K562 (cell line): ENCODE results near the gene ANO10. TPM values are rescaled to one million over a fixed set of nuclear protein-coding genes. Genes with fewer than 3 reads are reported as not detected.
A peak's percentile ranks its signal among the peaks of the same experiment; 100 is the strongest.

Source experiments
- CBX8 ChIP-seq: fragments of 200-600 bp; sonication (generic); IDR thresholded peaks from 2 replicates; pipeline ENCODE4 v1.6.1; 2012; ENCODE audit warnings: borderline replicate concordance, mixed run types, low read depth, mild to moderate bottlenecking, moderate library complexity, mixed read lengths, low read length, control low read depth, inconsistent platforms; ENCODE audit not compliant: poor library complexity, severe bottlenecking; ENCODE audit errors: extremely low read depth
- CREB5 ChIP-seq: fragments of 250-450 bp; sonication (Bioruptor Pico); IDR thresholded peaks from 2 replicates; pipeline ENCODE4 v1.5.0; 2020; ENCODE audit warnings: mild to moderate bottlenecking
- DDX20 ChIP-seq: fragments of 450-650 bp; IDR thresholded peaks from 2 replicates; pipeline ENCODE4 v1.6.1; 2016; ENCODE audit warnings: missing genetic modification characterization, low read depth, mild to moderate bottlenecking, missing compliant biosample characterization, moderate library complexity
- HINFP ChIP-seq: fragments of 450-650 bp; conservative IDR thresholded peaks from 2 replicates; pipeline ENCODE4 v1.6.1; 2016; ENCODE audit warnings: missing genetic modification characterization, low read depth, mild to moderate bottlenecking, control low read depth, missing compliant biosample characterization
- MBD1 ChIP-seq: fragments of 250-450 bp; sonication (Bioruptor Pico); IDR thresholded peaks from 2 replicates; pipeline ENCODE4 v1.8.0; 2022; ENCODE audit warnings: inconsistent platforms
- PTRF ChIP-seq: fragments of 450-650 bp; IDR thresholded peaks from 2 replicates; pipeline ENCODE4 v1.6.1; 2016; ENCODE audit warnings: mild to moderate bottlenecking, missing genetic modification characterization, missing compliant biosample characterization
- SP2 ChIP-seq: IDR thresholded peaks from 2 replicates; pipeline ENCODE4 v1.6.1; 2011; ENCODE audit warnings: mild to moderate bottlenecking, low read depth, low read length, moderate library complexity; ENCODE audit not compliant: poor library complexity, severe bottlenecking; ENCODE audit errors: extremely low read depth
- SREBF1 ChIP-seq: fragments of 150-350 bp; IDR thresholded peaks from 2 replicates; pipeline ENCODE4 v1.6.1; 2014; ENCODE audit warnings: antibody characterized with exemption, low read depth, low read length, borderline replicate concordance
- STAT5A ChIP-seq: IDR thresholded peaks from 2 replicates; pipeline ENCODE4 v1.6.1; 2012; ENCODE audit warnings: low read length, inconsistent platforms, borderline replicate concordance
- XRCC4 ChIP-seq: IDR thresholded peaks from one replicate; pipeline ENCODE4 v1.6.1; 2011; ENCODE audit not compliant: insufficient read depth, insufficient read length; ENCODE audit errors: extremely low read depth
- ZNF124 ChIP-seq: sonication (generic); formaldehyde crosslinking; IDR thresholded peaks from 2 replicates; pipeline ENCODE4 v1.8.1; 2022; ENCODE audit warnings: missing genetic modification reagents
- ZNF133 ChIP-seq: fragments of 250-450 bp; sonication (Bioruptor Pico); IDR thresholded peaks from 2 replicates; pipeline ENCODE4 v1.4.0; 2020; ENCODE audit warnings: mild to moderate bottlenecking
- ZNF140 ChIP-seq: fragments of 250-450 bp; sonication (Bioruptor Pico); IDR thresholded peaks from 2 replicates; pipeline ENCODE4 v1.8.0; 2021; ENCODE audit warnings: moderate library complexity, mild to moderate bottlenecking, inconsistent platforms
- ZNF512 ChIP-seq: IDR thresholded peaks from 2 replicates; pipeline ENCODE4 v1.6.1; 2016; ENCODE audit warnings: missing genetic modification characterization, missing compliant biosample characterization
- polyA plus RNA-seq, 8 experiments: library from polyadenylated mRNA; depleted of rRNA in 4 of 8; stranded (reverse) in 5 of 8; unstranded in 3 of 8; fragments of >200 nt; fragmentation: Nextera tagmentation in 2 of 8; fragmentation: Illumina TruSeq in 1 of 8; extraction: Ambion mirVana in 2 of 8; extraction: Trizol in 1 of 8; gene quantifications; 2 replicates each; pipeline versions ENCODE4 v1.2.1 to v1.2.3, GENCODE V29; 2011 to 2014; ENCODE audit warnings: inconsistent platforms in 1 of 8, missing spikeins in 1 of 8
- total RNA-seq, 7 experiments: library from RNA; depleted of rRNA in 6 of 7; stranded (reverse); fragments of >200 nt in 6 of 7; fragmentation: Illumina TruSeq in 2 of 7; extraction: Trizol in 2 of 7; gene quantifications; 2 replicates each; pipeline versions ENCODE4 v1.2.1 to v1.2.3, GENCODE V29; 2011 to 2021; ENCODE audit warnings: low replicate concordance in 1 of 7
- TF ChIP-seq, protein P1 (sequence below): fragments of 250-450 bp; sonication (Bioruptor Pico); IDR thresholded peaks from 2 replicates; pipeline ENCODE4 v1.5.1; 2021; ENCODE audit warnings: mild to moderate bottlenecking
- TF ChIP-seq, protein P2 (sequence below): fragments of 250-450 bp; sonication (Bioruptor Pico); IDR thresholded peaks from 2 replicates; pipeline ENCODE4 v1.8.0; 2022; ENCODE audit warnings: moderate library complexity, mild to moderate bottlenecking, inconsistent platforms

ANO10 gene
- total and polyA plus RNA-seq, 9 of the 15 experiments (the other 6 are each of a cell fraction or from before 2014, with no cell fraction given) = 6.4 to 46.0 (median 32.3) TPM

GRCh38 chr3:43670635-43671522 is 49.1 kb upstream of the ANO10 start (continued):
- TF ChIP-seq SREBF1 = no peak
- TF ChIP-seq ZNF124 (CRISPR knock-in tag) = no peak
- TF ChIP-seq, protein P1, sequence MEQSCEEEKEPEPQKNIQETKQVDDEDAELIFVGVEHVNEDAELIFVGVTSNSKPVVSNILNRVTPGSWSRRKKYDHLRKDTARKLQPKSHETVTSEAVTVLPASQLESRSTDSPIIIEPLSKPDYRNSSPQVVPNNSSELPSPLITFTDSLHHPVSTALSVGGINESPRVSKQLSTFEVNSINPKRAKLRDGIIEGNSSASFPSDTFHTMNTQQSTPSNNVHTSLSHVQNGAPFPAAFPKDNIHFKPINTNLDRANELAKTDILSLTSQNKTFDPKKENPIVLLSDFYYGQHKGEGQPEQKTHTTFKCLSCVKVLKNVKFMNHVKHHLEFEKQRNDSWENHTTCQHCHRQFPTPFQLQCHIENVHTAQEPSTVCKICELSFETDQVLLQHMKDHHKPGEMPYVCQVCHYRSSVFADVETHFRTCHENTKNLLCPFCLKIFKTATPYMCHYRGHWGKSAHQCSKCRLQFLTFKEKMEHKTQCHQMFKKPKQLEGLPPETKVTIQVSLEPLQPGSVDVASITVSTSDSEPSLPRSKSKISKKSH (CRISPR knock-in tag) = no peak
- TF ChIP-seq HINFP (tag) = no peak
- TF ChIP-seq DDX20 (tag) = no peak
- TF ChIP-seq, protein P2, sequence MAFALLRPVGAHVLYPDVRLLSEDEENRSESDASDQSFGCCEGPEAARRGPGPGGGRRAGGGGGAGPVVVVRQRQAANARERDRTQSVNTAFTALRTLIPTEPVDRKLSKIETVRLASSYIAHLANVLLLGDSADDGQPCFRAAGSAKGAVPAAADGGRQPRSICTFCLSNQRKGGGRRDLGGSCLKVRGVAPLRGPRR (CRISPR knock-in tag) = peak; percentile 51; the same call in 1 of the 2 replicates
- no peak for TF ChIP-seq MBD1 (CRISPR knock-in tag)
- no peak for TF ChIP-seq ZNF140 (CRISPR knock-in tag)
- TF ChIP-seq ZNF133 (CRISPR knock-in tag) = no peak
- peak; percentile 69; the same call in 1 of the 2 replicates for TF ChIP-seq STAT5A
- TF ChIP-seq CBX8 = no peak
- no peak for TF ChIP-seq CREB5
- TF ChIP-seq PTRF (tag) = no peak
- TF ChIP-seq ZNF512 (tag) = no peak
- TF ChIP-seq XRCC4 = no peak
- TF ChIP-seq SP2 = no peak
